K562 (cell line): ENCODE measurements around the gene TAMALIN. TPM values are rescaled to one million over a fixed set of nuclear protein-coding genes. Genes with fewer than 3 reads are reported as not detected.

Experiments
- ATAC-seq: fragments of 200-7000 bp; cut with Tn5 transposase; 3 replicates; pipeline ENCODE4 v1.9.1; 2020; ENCODE audit warnings: moderate library complexity
- Bru-seq: library from RNA; stranded (reverse); fragments of 400-500 nt; gene quantifications from one replicate; lab custom pipeline; 2021; lab: Mats Ljungman, UMichigan
- BruChase-seq, 2 experiments: library from RNA; stranded (reverse); fragments of 400-500 nt; gene quantifications; one replicate each; lab custom pipeline; 2021; lab: Mats Ljungman, UMichigan
- BruUV-seq: library from RNA; stranded (reverse); fragments of 400-500 nt; replicated peaks from 2 replicates; lab custom pipeline; 2021; lab: Mats Ljungman, UMichigan
- CTCF ChIA-PET: fragments of 300-600 bp; formaldehyde crosslinking; extraction: SDS; loops from one replicate; lab custom pipeline; 2021; ENCODE audit warnings: low intra/inter-chr PET ratio; lab: Yijun Ruan, JAX
- POLR2A ChIA-PET: fragments of 300-600, 350-650 bp; sonication (Branson Sonifier 250); formaldehyde crosslinking; extraction: SDS; loops from one replicate; lab custom pipeline; 2021; ENCODE audit warnings: antibody characterized with exemption, inconsistent platforms; lab: Yijun Ruan, JAX
- DNase-seq, 4 experiments: peaks; one replicate each; pipeline versions ENCODE4 v3.0.0 to v3.0.0-alpha.2; 2011 to 2018; ENCODE audit warnings: low spot score in 3 of 4, mixed read lengths in 3 of 4; ENCODE audit errors: extremely low read depth in 1 of 4
- FAIRE-seq: peaks from 2 replicates; lab custom pipeline; 2011; peaks lifted over from hg19 to GRCh38; lab: Jason Lieb, UNC
- H2AFZ ChIP-seq: 2 replicates; pipeline ENCODE4 v1.6.0; 2011; ENCODE audit warnings: low read depth, low read length, control low read depth, inconsistent platforms
- H3K27ac ChIP-seq: fragments of 200-600 bp; 3 replicates; pipeline ENCODE4 v1.8.0; 2011; ENCODE audit warnings: low read depth, mild to moderate bottlenecking, control low read depth, inconsistent platforms, low read length, moderate library complexity, mixed read lengths; ENCODE audit errors: extremely low read depth
- H3K27me3 ChIP-seq, 2 experiments: fragments of 300-600 bp in 1 of 2; 2 replicates in 1 of 2; 3 replicates in 1 of 2; pipeline versions ENCODE4 v1.6.0 to v1.8.0; 2011; ENCODE audit warnings: inconsistent platforms in 2 of 2, low read length in 2 of 2, mild to moderate bottlenecking in 1 of 2, mixed read lengths in 1 of 2, moderate library complexity in 1 of 2; ENCODE audit not compliant: control insufficient read depth in 2 of 2, insufficient read depth in 2 of 2
- H3K36me3 ChIP-seq: fragments of 300-600 bp; 3 replicates; pipeline ENCODE4 v1.8.0; 2011; ENCODE audit warnings: mild to moderate bottlenecking, low read length, inconsistent platforms; ENCODE audit not compliant: control insufficient read depth, insufficient read depth
- H3K4me1 ChIP-seq, 2 experiments: fragments of 200-600 bp in 1 of 2; replicated peaks in 1 of 2; 2 replicates in 1 of 2; 3 replicates in 1 of 2; pipeline versions ENCODE4 v1.5.1 to v1.8.0; 2011; ENCODE audit warnings: inconsistent platforms in 2 of 2, low read length in 2 of 2, mild to moderate bottlenecking in 1 of 2, mixed read lengths in 1 of 2, moderate library complexity in 1 of 2; ENCODE audit not compliant: control insufficient read depth in 2 of 2, insufficient read depth in 2 of 2
- H3K4me2 ChIP-seq: 2 replicates; pipeline ENCODE4 v1.6.1; 2011; ENCODE audit warnings: low read length, control low read depth, inconsistent platforms, mixed read lengths; ENCODE audit not compliant: insufficient read depth
- H3K4me3 ChIP-seq: fragments of 200-600 bp; sonication (generic), shearing (Covaris generic); 2 replicates; pipeline ENCODE4 v1.5.1; 2016; ENCODE audit warnings: control low read depth, inconsistent platforms
- H3K79me2 ChIP-seq: fragments of 200-600 bp; 3 replicates; pipeline ENCODE4 v1.8.0; 2011; ENCODE audit warnings: low read length, inconsistent platforms; ENCODE audit not compliant: control insufficient read depth, insufficient read depth
- H3K9ac ChIP-seq, 2 experiments: 2 replicates each; pipeline versions ENCODE4 v1.6.0 to v1.6.1; 2011; ENCODE audit warnings: low read depth in 2 of 2, low read length in 2 of 2, control low read depth in 1 of 2, inconsistent platforms in 1 of 2, mild to moderate bottlenecking in 1 of 2, mixed read lengths in 1 of 2; ENCODE audit not compliant: insufficient read depth in 1 of 2
- H3K9me1 ChIP-seq: one replicate; pipeline ENCODE4 v1.6.0; 2011; ENCODE audit warnings: inconsistent platforms, mild to moderate bottlenecking, low read length, moderate library complexity; ENCODE audit not compliant: control insufficient read depth, insufficient read depth
- H3K9me3 ChIP-seq: replicated peaks from 2 replicates; pipeline ENCODE4 v1.5.1; 2011; ENCODE audit warnings: low read depth, low read length, inconsistent platforms; ENCODE audit not compliant: control insufficient read depth, insufficient read depth
- H4K20me1 ChIP-seq: replicated peaks from 2 replicates; pipeline ENCODE4 v1.6.1; 2011; ENCODE audit warnings: low read length, inconsistent platforms, mixed read lengths; ENCODE audit not compliant: control insufficient read depth, insufficient read depth
- CCNT2 ChIP-seq: IDR thresholded peaks from 2 replicates; pipeline ENCODE4 v1.6.1; 2011; ENCODE audit warnings: borderline replicate concordance, low read depth, mild to moderate bottlenecking, moderate library complexity, mixed read lengths, low read length; ENCODE audit not compliant: insufficient read length; ENCODE audit errors: extremely low read depth
- WGBS: fragments of 100-300 bp; shearing (Covaris generic); methylation state at CpG from one replicate; pipeline ENCODE4 v1.1.6; 2016; ENCODE audit warnings: low coverage, mixed read lengths; ENCODE audit not compliant: insufficient coverage; ENCODE audit errors: missing lambda C conversion rate; 5-methylcytosine and 5-hydroxymethylcytosine counted together
- in situ Hi-C: fragments of 300-500 bp; cut with MboI; formaldehyde crosslinking; loops from 4 replicates; pipeline ENCODE4 v1.15.0; 2018; ENCODE audit warnings: inconsistent platforms, mixed read lengths
- intact Hi-C: fragments of 100-400 bp; cut with micrococcal nuclease; formaldehyde crosslinking; loops from 2 replicates; pipeline ENCODE4 v1.14.2; 2022
- long read RNA-seq, 3 experiments: library from polyadenylated mRNA in 2 of 3; library from RNA in 1 of 3; unstranded in 2 of 3; stranded (forward) in 1 of 3; transcript quantifications; one replicate each; pipeline ENCODE4 v2.0.0, GENCODE V29; 2019 to 2022
- polyA minus RNA-seq, 3 experiments: library from RNA; depleted of rRNA, polyadenylated mRNA; stranded (reverse); fragments of >200 nt; gene quantifications; 2 replicates each; pipeline ENCODE4 v1.2.3, GENCODE V29; 2011
- polyA plus RNA-seq, 8 experiments: library from polyadenylated mRNA; depleted of rRNA in 4 of 8; stranded (reverse) in 5 of 8; unstranded in 3 of 8; fragments of >200 nt; fragmentation: Nextera tagmentation in 2 of 8; fragmentation: Illumina TruSeq in 1 of 8; extraction: Ambion mirVana in 2 of 8; extraction: Trizol in 1 of 8; gene quantifications; 2 replicates each; pipeline versions ENCODE4 v1.2.1 to v1.2.3, GENCODE V29; 2011 to 2014; ENCODE audit warnings: inconsistent platforms in 1 of 8, missing spikeins in 1 of 8
- total RNA-seq, 7 experiments: library from RNA; depleted of rRNA in 6 of 7; stranded (reverse); fragments of >200 nt in 6 of 7; fragmentation: Illumina TruSeq in 2 of 7; extraction: Trizol in 2 of 7; gene quantifications; 2 replicates each; pipeline versions ENCODE4 v1.2.1 to v1.2.3, GENCODE V29; 2011 to 2021; ENCODE audit warnings: low replicate concordance in 1 of 7
- TF ChIP-seq, protein P1 (sequence below), 2 experiments: IDR thresholded peaks in 1 of 2; conservative IDR thresholded peaks in 1 of 2; 2 replicates each; pipeline ENCODE4 v1.6.1; 2016; ENCODE audit warnings: low read depth in 2 of 2, mild to moderate bottlenecking in 1 of 2, missing compliant biosample characterization in 1 of 2, missing genetic modification characterization in 1 of 2, moderate library complexity in 1 of 2

The TAMALIN gene
- 3.2 and 11.3 TPM in 2 replicates for total RNA-seq (2011; cell fraction: chromatin; rRNA removed; ENCODE audit: low replicate concordance)
- total RNA-seq (2011; cell fraction: nucleolus; rRNA removed): 5.7 and 10.0 TPM in 2 replicates
- total RNA-seq (2011; cell fraction: nucleoplasm; rRNA removed): 3.2 and 3.4 TPM in 2 replicates
- 0.82 and 1.5 TPM in 2 replicates for total RNA-seq (2014; rRNA removed)
- 0.70 and 1.3 TPM in 2 replicates for total RNA-seq (2014; rRNA removed; fragmentation: Illumina TruSeq; extraction: Trizol)
- 2.2 and 3.2 TPM in 2 replicates for total RNA-seq (2015; rRNA removed; fragmentation: Illumina TruSeq; extraction: Trizol)
- 1.3 and 1.5 TPM in 2 replicates for total RNA-seq (2021)
- polyA plus RNA-seq (2011; rRNA removed): 0.74 and 1.1 TPM in 2 replicates
- 0.46 and 1.4 TPM in 2 replicates for polyA plus RNA-seq (2011; cell fraction: cytosol; rRNA removed)
- 2.5 and 2.6 TPM in 2 replicates for polyA plus RNA-seq (2011; cell fraction: nucleus; rRNA removed)
- 4.8 and 8.3 TPM in 2 replicates for polyA plus RNA-seq (2012)
- polyA plus RNA-seq (2014; fragmentation: Illumina TruSeq; extraction: Trizol): 0.65 and 1.1 TPM in 2 replicates
- polyA plus RNA-seq (2014; fragmentation: Nextera tagmentation; extraction: Ambion mirVana): not detected
- polyA plus RNA-seq (2014; rRNA removed): 1.2 and 1.5 TPM in 2 replicates
- polyA minus RNA-seq (2011; rRNA and poly(A)+ RNA removed): 0.96 and 1.2 TPM in 2 replicates
- 6.1 TPM in 1 of 2 replicates, not detected in the other for polyA minus RNA-seq (2011; cell fraction: cytosol; rRNA and poly(A)+ RNA removed)
- polyA minus RNA-seq (2011; cell fraction: nucleus; rRNA and poly(A)+ RNA removed): 1.8 and 2.4 TPM in 2 replicates
- Bru-seq, nascent RNA: percentile 49 among the genes with signal in this experiment
- percentile 48 among the genes with signal in this experiment for BruChase-seq, experiment 1, labeled RNA remaining after a 2-hour chase
- percentile 50 among the genes with signal in this experiment for BruChase-seq, experiment 2, labeled RNA remaining after a 6-hour chase
- long read RNA-seq, experiment 1, partial matches to known transcripts: 0 of 2 reads
- long read RNA-seq, experiment 1, other reads (novel, unspliced or antisense): 2 of 2 reads
- long read RNA-seq, experiment 2, partial matches to known transcripts: 1 of 3 reads
- long read RNA-seq, experiment 2, other reads (novel, unspliced or antisense): 1 of 3 reads
- long read RNA-seq, experiment 3: 0 reads

DNA sequence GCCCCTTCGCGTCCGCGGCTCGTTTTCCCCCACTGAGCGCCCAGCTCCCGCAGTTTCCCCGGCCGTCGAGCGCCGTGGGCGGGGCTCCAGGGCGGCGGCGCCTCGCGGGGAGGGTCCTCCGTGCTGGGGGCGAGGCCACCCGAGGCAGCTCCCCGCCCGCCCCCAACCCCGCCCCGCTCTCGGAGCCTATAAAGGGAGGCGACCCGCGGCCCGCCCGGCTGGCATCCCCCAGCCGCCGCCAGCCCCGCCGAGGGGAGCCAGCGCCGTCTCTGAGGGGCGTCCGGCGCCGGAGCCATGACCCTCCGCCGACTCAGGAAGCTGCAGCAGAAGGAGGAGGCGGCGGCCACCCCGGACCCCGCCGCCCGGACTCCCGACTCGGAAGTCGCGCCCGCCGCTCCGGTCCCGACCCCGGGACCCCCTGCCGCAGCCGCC lies at the start of gene TAMALIN:
TAMALIN (plus strand) TSS at position 221 of the 432 bp plus-strand sequence; CDS start at position 295, 74 bp downstream.
- BruUV-seq: no TSS peak
- no peak for TF ChIP-seq CCNT2
- TF ChIP-seq, protein P1, sequence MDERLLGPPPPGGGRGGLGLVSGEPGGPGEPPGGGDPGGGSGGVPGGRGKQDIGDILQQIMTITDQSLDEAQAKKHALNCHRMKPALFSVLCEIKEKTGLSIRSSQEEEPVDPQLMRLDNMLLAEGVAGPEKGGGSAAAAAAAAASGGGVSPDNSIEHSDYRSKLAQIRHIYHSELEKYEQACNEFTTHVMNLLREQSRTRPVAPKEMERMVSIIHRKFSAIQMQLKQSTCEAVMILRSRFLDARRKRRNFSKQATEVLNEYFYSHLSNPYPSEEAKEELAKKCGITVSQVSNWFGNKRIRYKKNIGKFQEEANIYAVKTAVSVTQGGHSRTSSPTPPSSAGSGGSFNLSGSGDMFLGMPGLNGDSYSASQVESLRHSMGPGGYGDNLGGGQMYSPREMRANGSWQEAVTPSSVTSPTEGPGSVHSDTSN (CRISPR knock-in tag; IDR thresholded peaks at IDR 0.05; ENCODE audit: low read depth): no peak
- TF ChIP-seq, protein P1 (tag; conservative IDR thresholded peaks at IDR 0.05; ENCODE audit: low read depth): no peak

More for the DNA sequence above, at the start of gene TAMALIN:
- WGBS: 30% methylated on average over 17 of the region's 60 CpGs
- intact Hi-C loops (no loop called here), in situ Hi-C loops (loop anchor here (25.0 kb wide), 1 partner anchor 594 kb away; the partner anchor contains the start of gene SLC4A8)
- no peaks in the 10 kb centered on the region for H3K36me3 ChIP-seq
- no peak within 1 kb of the TSS for H2AFZ ChIP-seq
- POLR2A ChIA-PET: interaction anchor here (0.5 to 1.1 kb wide), 2 partner anchors 14 to 24 kb away, joined by 3 read pairs; no protein-coding TSS in a partner anchor
- no peaks in the 10 kb centered on the region for H3K9me1 ChIP-seq
- H3K4me1 ChIP-seq: peaks cover 20 to 42% of the 10 kb centered on the region in 2 experiments
- no peak within 1 kb of the TSS for H3K4me3 ChIP-seq
- H3K9ac ChIP-seq: peak within 1 kb of the TSS in 1 of 2 experiments; percentile 77; a peak in 2 of 4 replicates
- H3K9me3 ChIP-seq: no peaks in the 10 kb centered on the region
- ATAC-seq: no peak
- no peak within 1 kb of the TSS for H3K4me2 ChIP-seq
- CTCF ChIA-PET: interaction anchor here (0.6 to 5.4 kb wide), 3 partner anchors 14 to 105 kb away, joined by 3 to 63 read pairs (median 4); no protein-coding TSS in a partner anchor
- no peaks in the 10 kb centered on the region for H3K27me3 ChIP-seq
- H3K79me2 ChIP-seq: no peaks in the 10 kb centered on the region
- DNase-seq: peak in 2 of 4 experiments; percentile 81 to 82
- no peak for FAIRE-seq
- no peaks in the 10 kb centered on the region for H4K20me1 ChIP-seq
- H3K27ac ChIP-seq: no peak within 1 kb of the TSS
